ENCODE results near the gene LDAH.

The LDAH gene

GRCh38 chr2:20667531-20668401 lies 155.1 kb downstream of the LDAH start:
- peak overlapping the region; percentile 30 for H3K4me3 ChIP-seq (ENCODE audit: low read length)
- TF ChIP-seq, protein P1, sequence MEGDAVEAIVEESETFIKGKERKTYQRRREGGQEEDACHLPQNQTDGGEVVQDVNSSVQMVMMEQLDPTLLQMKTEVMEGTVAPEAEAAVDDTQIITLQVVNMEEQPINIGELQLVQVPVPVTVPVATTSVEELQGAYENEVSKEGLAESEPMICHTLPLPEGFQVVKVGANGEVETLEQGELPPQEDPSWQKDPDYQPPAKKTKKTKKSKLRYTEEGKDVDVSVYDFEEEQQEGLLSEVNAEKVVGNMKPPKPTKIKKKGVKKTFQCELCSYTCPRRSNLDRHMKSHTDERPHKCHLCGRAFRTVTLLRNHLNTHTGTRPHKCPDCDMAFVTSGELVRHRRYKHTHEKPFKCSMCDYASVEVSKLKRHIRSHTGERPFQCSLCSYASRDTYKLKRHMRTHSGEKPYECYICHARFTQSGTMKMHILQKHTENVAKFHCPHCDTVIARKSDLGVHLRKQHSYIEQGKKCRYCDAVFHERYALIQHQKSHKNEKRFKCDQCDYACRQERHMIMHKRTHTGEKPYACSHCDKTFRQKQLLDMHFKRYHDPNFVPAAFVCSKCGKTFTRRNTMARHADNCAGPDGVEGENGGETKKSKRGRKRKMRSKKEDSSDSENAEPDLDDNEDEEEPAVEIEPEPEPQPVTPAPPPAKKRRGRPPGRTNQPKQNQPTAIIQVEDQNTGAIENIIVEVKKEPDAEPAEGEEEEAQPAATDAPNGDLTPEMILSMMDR (conservative IDR thresholded peaks at IDR 0.05; ENCODE audit: low read depth, low read length) = no peak
- no peak for DNase-seq (ENCODE audit: low read depth)

DNA sequence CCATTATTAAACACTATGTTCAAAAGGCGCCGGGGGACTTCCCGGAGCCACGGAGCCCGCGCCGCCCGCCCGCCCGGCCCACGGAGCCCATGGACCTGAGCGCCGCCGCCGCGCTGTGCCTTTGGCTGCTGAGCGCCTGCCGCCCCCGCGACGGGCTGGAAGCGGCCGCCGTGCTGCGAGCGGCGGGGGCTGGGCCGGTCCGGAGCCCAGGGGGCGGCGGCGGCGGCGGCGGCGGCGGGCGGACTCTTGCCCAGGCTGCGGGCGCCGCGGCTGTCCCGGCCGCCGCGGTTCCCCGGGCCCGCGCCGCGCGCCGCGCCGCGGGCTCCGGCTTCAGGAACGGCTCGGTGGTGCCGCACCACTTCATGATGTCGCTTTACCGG lies 155.8 kb downstream of the LDAH start:
- peak overlapping the region; percentile 30 for H3K4me3 ChIP-seq (ENCODE audit: low read length)
- no peak for DNase-seq (ENCODE audit: low read depth)
- TF ChIP-seq, protein P1 (conservative IDR thresholded peaks at IDR 0.05; ENCODE audit: low read depth, low read length) = no peak

GRCh38 chr2:20666304-20667150 lies 156.4 kb downstream of the LDAH start, which contains the start of gene GDF7:
Gene GDF7, plus strand, starts transcription at chr2:20667144. Its CDS starts 96 bp downstream, at chr2:20667240.
- H3K4me3 ChIP-seq (ENCODE audit: low read length) = peak within 1 kb of the TSS; percentile 30
- no peak for DNase-seq (ENCODE audit: low read depth)

DNA sequence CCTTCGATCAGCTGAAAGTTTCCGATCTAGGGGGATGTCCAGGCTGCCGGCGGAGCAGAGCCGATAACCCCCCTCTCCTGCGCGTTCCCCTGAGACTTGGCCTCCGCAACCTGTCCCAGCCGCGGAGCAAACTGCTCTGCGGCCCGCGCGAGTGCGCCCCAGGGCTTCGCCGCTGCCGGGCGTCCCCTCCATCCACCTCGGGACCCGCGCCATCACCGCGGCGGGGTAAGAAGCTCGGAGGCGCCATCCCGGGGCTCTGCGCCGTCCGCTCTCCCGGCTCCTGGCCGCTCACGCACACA lies 156.9 kb downstream of the LDAH start:
- TF ChIP-seq, protein P1 (conservative IDR thresholded peaks at IDR 0.05; ENCODE audit: low read depth, low read length) = no peak
- DNase-seq (ENCODE audit: low read depth) = no peak

More at GRCh38 chr2:20666304-20667150, 156.4 kb downstream of the LDAH start, which contains the start of gene GDF7:
- TF ChIP-seq, protein P1 (conservative IDR thresholded peaks at IDR 0.05; ENCODE audit: low read depth, low read length) = peak; percentile 3

GRCh38 chr2:20665243-20666004 lies 157.5 kb downstream of the LDAH start:
- no peak for DNase-seq (ENCODE audit: low read depth)
- TF ChIP-seq, protein P1 (conservative IDR thresholded peaks at IDR 0.05; ENCODE audit: low read depth, low read length) = no peak
- H3K4me3 ChIP-seq (ENCODE audit: low read length) = no peak overlapping the region

More for the DNA sequence above, 156.9 kb downstream of the LDAH start:
- no peak overlapping the region for H3K4me3 ChIP-seq (ENCODE audit: low read length)

GRCh38 chr2:20664431-20665242 lies 158.3 kb downstream of the LDAH start:
- TF ChIP-seq, protein P1 (conservative IDR thresholded peaks at IDR 0.05; ENCODE audit: low read depth, low read length) = no peak
- DNase-seq (ENCODE audit: low read depth) = no peak
- no peak overlapping the region for H3K4me3 ChIP-seq (ENCODE audit: low read length)
